ENCODE data around the gene SLC7A4.

- TF ChIP-seq, protein P1, sequence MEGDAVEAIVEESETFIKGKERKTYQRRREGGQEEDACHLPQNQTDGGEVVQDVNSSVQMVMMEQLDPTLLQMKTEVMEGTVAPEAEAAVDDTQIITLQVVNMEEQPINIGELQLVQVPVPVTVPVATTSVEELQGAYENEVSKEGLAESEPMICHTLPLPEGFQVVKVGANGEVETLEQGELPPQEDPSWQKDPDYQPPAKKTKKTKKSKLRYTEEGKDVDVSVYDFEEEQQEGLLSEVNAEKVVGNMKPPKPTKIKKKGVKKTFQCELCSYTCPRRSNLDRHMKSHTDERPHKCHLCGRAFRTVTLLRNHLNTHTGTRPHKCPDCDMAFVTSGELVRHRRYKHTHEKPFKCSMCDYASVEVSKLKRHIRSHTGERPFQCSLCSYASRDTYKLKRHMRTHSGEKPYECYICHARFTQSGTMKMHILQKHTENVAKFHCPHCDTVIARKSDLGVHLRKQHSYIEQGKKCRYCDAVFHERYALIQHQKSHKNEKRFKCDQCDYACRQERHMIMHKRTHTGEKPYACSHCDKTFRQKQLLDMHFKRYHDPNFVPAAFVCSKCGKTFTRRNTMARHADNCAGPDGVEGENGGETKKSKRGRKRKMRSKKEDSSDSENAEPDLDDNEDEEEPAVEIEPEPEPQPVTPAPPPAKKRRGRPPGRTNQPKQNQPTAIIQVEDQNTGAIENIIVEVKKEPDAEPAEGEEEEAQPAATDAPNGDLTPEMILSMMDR (IDR thresholded peaks at IDR 0.05) = no peak
- no peak for TF ChIP-seq ZFX (IDR thresholded peaks at IDR 0.05; ENCODE audit: borderline replicate concordance)
Observed at GRCh38 chr22:21003782-21004181, 28.6 kb downstream of the SLC7A4 start.
